OCI-LY3 (cell line): ENCODE data around the gene DENND1A.

Experiments
- CTCF ChIP-seq: fragments of 200-600, 300-600 bp; sonication (generic); IDR thresholded peaks from 2 replicates; pipeline ENCODE4 v1.5.1; 2014; ENCODE audit warnings: antibody characterized with exemption, low read length, low read depth
- EZH2phosphoT487 ChIP-seq: fragments of 200-600 bp; shearing (Covaris generic); IDR thresholded peaks from 2 replicates; pipeline ENCODE4 v1.6.1; 2018; ENCODE audit warnings: antibody characterized with exemption, mixed run types, low read depth

DNA sequence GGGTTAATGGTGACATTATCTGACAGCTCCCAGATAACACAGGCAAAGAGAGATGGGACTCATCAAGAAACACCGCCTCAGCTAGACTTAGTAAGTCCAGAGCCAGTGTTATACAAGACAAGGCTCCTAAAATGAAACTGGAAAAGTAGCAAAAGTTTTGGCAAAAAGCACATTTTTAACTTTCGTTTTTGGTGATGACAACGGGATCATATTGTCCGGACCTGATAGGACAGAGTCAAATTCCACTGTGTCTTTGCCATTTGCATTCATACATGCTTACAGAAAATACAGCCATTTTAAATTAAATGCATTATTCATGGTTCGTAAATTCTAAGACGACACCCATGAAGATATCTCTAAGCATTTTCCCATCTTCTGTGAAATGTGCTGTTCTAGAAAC is 421.9 kb downstream of the DENND1A start:
- TF ChIP-seq CTCF (no peak), EZH2phosphoT487 (no peak)
